ENCODE results near the gene SERPINA5. TPM values are rescaled to one million over a fixed set of nuclear protein-coding genes. Genes with fewer than 3 reads are reported as not detected.
"Not testable (repeated sequence)": the region's sequence is repeated elsewhere in the genome, so short reads cannot be mapped to it uniquely, and the experiment has no call there.

The SERPINA5 gene
- total and polyA plus RNA-seq, 2 of the 13 experiments (the other 11 are each of a cell fraction or from before 2014, with no cell fraction given), result 449 to 498 TPM

GRCh38 chr14:94605361-94605760 lies 24.1 kb downstream of the SERPINA5 start (continued):
- TF ChIP-seq TBL1XR1 (IDR thresholded peaks at IDR 0.05; ENCODE audit: borderline replicate concordance, low read length, partially characterized antibody) (no peak), MAF1 (CRISPR knock-in tag; IDR thresholded peaks at IDR 0.05; ENCODE audit: borderline replicate concordance) (no peak), HNRNPL (IDR thresholded peaks at IDR 0.05; ENCODE audit: low read depth, low read length) (no peak), PRDM15 (CRISPR knock-in tag; IDR thresholded peaks at IDR 0.05) (no peak), NFRKB (IDR thresholded peaks at IDR 0.05) (no peak), ATM (IDR thresholded peaks at IDR 0.05; ENCODE audit: borderline replicate concordance) (no peak), POGZ (CRISPR knock-in tag; IDR thresholded peaks at IDR 0.05) (no peak), CTCF (CRISPR knock-in tag; IDR thresholded peaks at IDR 0.05) (no peak)

GRCh38 chr14:94608966-94609365 lies 27.7 kb downstream of the SERPINA5 start:
- FAIRE-seq; intact Hi-C loops (cut with micrococcal nuclease; ENCODE audit: unreplicated experiment); H3K36me3 ChIP-seq (replicated peaks in 1 of 2; ENCODE audit: control insufficient read depth in 1 of 2, insufficient read depth in 2 of 2, low read length in 2 of 2); H3K4me2 ChIP-seq (ENCODE audit: low read depth, low read length); BruUV-seq (replicated peaks); H2AFZ ChIP-seq (ENCODE audit: low read length); H3K9me3 ChIP-seq (ENCODE audit: low read length); DNase-seq (ENCODE audit: low spot score); H3K27ac ChIP-seq (ENCODE audit: extremely low read length, insufficient read depth, low read length); H3K4me3 ChIP-seq (replicated peaks in 1 of 3; ENCODE audit: insufficient read depth in 1 of 3, low read depth in 2 of 3, low read length in 3 of 3); H3K27me3 ChIP-seq (ENCODE audit: control insufficient read depth in 1 of 2, insufficient read depth in 2 of 2, low read length in 2 of 2); ATAC-seq; CTCF ChIA-PET (ENCODE audit: low intra/inter-chr PET ratio, low total read pairs); H3K9ac ChIP-seq (ENCODE audit: insufficient read depth, low read depth, low read length); H4K20me1 ChIP-seq (ENCODE audit: insufficient read depth, low read length); in situ Hi-C loops (cut with HindIII; ENCODE audit: extremely low pct_ligation_motif_present, low pct_unique_long_range_greater_than_20kb): not testable (repeated sequence)
- Histone ChIP-seq H3K79me2 (ENCODE audit: insufficient read depth, low read length) (peaks cover 21% of the 10 kb centered on the region), H3K4me1 (ENCODE audit: insufficient read depth, low read length) (peaks cover 63% of the 10 kb centered on the region)
- WGBS (ENCODE audit: low lambda C conversion rate), result 100% methylated on average over 1 of the region's 1 CpG
- POLR2A ChIA-PET, result interaction anchor here (19.0 kb wide), 1 partner anchor 10 kb away, joined by 638 read pairs; no protein-coding TSS in a partner anchor
